Naive B cell (primary cell): ENCODE data around the gene PRSS36. TPM values are rescaled to one million over a fixed set of nuclear protein-coding genes. Genes with fewer than 3 reads are reported as not detected.
"Not testable (repeated sequence)": the region's sequence is repeated elsewhere in the genome, so short reads cannot be mapped to it uniquely, and the experiment has no call there.

Experiments
- ATAC-seq, 2 donors: fragments of 150-1000 bp; cut with Tn5 transposase; 2 replicates each; pipeline ENCODE4 v1.10.0; 2021; ENCODE audit warnings: low read depth in 2 of 2, mild to moderate bottlenecking in 2 of 2, moderate library complexity in 2 of 2
- DNase-seq: peaks from one replicate; pipeline ENCODE4 v3.0.0; 2022
- H3K27ac Mint-ChIP-seq, 6 donors: one replicate each; pipeline ENCODE4 v1.8.0; 2020 to 2022; ENCODE audit warnings: mild to moderate bottlenecking in 6 of 6, mixed read lengths in 6 of 6, moderate library complexity in 5 of 6, inconsistent platforms in 2 of 6
- H3K27me3 Mint-ChIP-seq, 3 donors: one replicate each; pipeline ENCODE4 v1.8.0; 2021 to 2022; ENCODE audit warnings: mixed read lengths in 3 of 3, mild to moderate bottlenecking in 1 of 3
- H3K36me3 Mint-ChIP-seq, 2 donors: one replicate each; pipeline ENCODE4 v1.8.0; 2020 to 2022; ENCODE audit warnings: mixed read lengths in 2 of 2, inconsistent platforms in 1 of 2, mild to moderate bottlenecking in 1 of 2
- H3K4me1 Mint-ChIP-seq, 3 donors: one replicate each; pipeline ENCODE4 v1.8.0; 2020 to 2022; ENCODE audit warnings: mixed read lengths in 3 of 3, inconsistent platforms in 1 of 3, mild to moderate bottlenecking in 1 of 3, moderate library complexity in 1 of 3
- H3K4me3 Mint-ChIP-seq, 8 donors: one replicate each; pipeline ENCODE4 v1.8.0; 2020 to 2022; ENCODE audit warnings: mild to moderate bottlenecking in 8 of 8, mixed read lengths in 8 of 8, moderate library complexity in 8 of 8, inconsistent platforms in 2 of 8
- H3K9me3 Mint-ChIP-seq, 7 donors: one replicate each; pipeline ENCODE4 v1.8.0; 2020 to 2022; ENCODE audit warnings: mixed read lengths in 7 of 7, mild to moderate bottlenecking in 5 of 7, inconsistent platforms in 2 of 7, moderate library complexity in 1 of 7
- polyA plus RNA-seq, 6 donors: library from polyadenylated mRNA; unstranded; fragments of 300-500 nt; fragmentation: Illumina TruSeq; gene quantifications; one replicate each; pipeline ENCODE4 v1.2.3, GENCODE V29; 2021; ENCODE audit warnings: low read depth in 6 of 6

The PRSS36 gene
- under 1 TPM in 4 of 6 donors, not detected in 2; 0.40 to 0.85 (median 0.64) TPM for polyA plus RNA-seq

DNA sequence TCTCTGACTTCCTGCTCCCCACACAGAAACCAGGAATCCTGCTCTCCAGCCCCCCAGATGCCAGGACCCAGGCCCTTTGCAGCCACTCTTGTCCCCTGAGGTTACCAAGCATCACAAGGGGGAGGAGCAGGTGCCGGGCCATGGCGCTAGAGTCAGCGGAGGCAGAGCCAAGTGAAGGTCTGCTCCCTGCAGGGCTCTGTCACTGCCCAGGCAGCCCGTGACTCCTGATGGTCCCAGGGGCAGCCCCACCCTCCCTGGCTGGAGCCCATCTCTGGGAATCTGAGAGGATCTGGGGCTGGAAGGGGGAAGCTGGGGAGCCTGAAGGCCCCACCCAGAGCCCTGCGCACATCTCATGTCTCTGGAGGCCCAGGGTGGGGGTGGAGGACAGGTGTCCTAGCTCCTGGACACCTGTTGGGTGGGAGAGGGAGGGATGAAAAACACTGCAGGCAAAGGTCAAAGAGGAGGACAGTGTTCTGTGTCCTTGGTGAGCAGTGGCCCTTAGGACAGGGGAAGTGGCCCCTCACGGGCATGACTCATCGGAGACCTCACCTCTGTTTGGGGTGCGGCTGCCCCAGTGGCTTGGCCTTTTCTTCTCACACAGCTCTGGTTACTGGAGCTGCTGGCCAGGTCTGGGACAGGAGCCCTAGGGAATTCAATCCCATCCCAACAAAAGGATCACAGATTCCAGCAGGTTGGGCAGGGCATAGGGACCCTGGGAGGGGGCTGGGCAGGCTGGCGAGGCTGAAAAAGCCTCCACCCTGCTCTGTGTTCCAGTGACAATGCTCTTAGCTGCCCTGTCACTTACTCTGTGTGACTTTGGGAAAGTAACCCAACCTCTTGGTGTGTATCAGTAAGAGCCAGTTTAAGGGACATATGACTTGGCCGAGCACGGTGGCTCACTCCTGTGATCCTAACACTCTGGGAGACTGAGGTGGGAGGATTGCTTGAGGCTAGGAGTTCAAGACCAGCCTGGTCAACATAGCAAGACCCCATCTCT is at the start of gene PRSS36:
Gene PRSS36 (minus strand): TSS at position 173 of the 997 bp plus-strand sequence. CDS start 31 bp downstream, at position 142.
- no peaks in the 10 kb centered on the region for H3K9me3 Mint-ChIP-seq
- DNase-seq (no peak), ATAC-seq (no peak)
- H3K36me3 Mint-ChIP-seq: no peaks in the 10 kb centered on the region
- no peaks in the 10 kb centered on the region for H3K4me1 Mint-ChIP-seq
- H3K27ac Mint-ChIP-seq: peak within 1 kb of the TSS in 2 of 6 donors; percentile 27 to 67
- H3K4me3 Mint-ChIP-seq: no peak within 1 kb of the TSS
- H3K27me3 Mint-ChIP-seq: peaks cover 13 to 35% (median 27%) of the 10 kb centered on the region in 3 donors

DNA sequence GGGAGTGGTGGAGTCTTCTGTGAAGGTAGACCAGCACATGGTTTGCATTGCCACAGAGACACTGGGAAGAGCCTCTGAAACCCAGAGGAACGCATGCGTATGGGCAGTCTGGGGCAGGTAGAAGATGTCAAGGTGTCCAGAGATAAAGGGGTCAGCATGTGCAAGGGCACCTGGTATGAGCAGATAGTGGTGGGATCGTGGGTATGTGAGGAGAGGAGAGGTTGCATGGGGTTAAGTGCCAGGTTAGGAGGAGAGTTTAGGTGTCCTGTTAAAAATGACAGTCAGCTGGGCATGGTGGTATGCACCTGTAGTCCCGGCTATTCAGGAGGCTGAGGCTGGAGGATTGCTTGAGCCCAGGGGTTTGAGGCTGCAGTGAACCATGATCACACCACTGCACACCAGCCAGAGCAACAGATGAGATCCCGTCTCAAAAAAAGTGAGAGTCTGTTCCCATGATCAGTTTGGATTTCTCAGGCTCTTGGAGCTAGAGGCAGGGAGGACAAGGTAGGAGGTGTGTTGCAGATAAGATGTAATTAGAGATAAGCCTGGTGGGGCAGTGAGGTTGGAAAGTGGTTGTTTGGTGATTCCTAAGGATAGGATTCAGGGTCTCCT is 49.7 kb upstream of the PRSS36 start:
- Mint-ChIP-seq H3K27ac (peak overlapping the region in 2 of 6 donors; percentile 7 to 86), H3K9me3 (no peaks in the 10 kb centered on the region), H3K4me1 (peaks cover 40 to 73% (median 48%) of the 10 kb centered on the region in 3 donors), H3K27me3 (no peaks in the 10 kb centered on the region), H3K4me3 (peak overlapping the region in 6 of 8 donors; percentile 2 to 95 (median 60)), H3K36me3 (no peaks in the 10 kb centered on the region)
- DNase-seq (no peak), ATAC-seq (no peak)

- H3K36me3 Mint-ChIP-seq: peaks cover 4 to 6% of the 10 kb centered on the region in 2 donors
These were observed 48.5 kb upstream of the PRSS36 start for GRCh38 chr16:31198207-31198882.

GRCh38 chr16:31196324-31197088 is 46.6 kb upstream of the PRSS36 start:
- ATAC-seq (no peak), DNase-seq (no peak)
- no peaks in the 10 kb centered on the region for H3K9me3 Mint-ChIP-seq
- peaks cover 11 to 13% of the 10 kb centered on the region in 2 donors for H3K36me3 Mint-ChIP-seq
- H3K4me1 Mint-ChIP-seq: peaks cover 37 to 68% (median 40%) of the 10 kb centered on the region in 3 donors
- no peaks in the 10 kb centered on the region for H3K27me3 Mint-ChIP-seq
- H3K27ac Mint-ChIP-seq: no peak overlapping the region
- no peak overlapping the region for H3K4me3 Mint-ChIP-seq

More at GRCh38 chr16:31198207-31198882, 48.5 kb upstream of the PRSS36 start:
- peak overlapping the region in 2 of 6 donors; percentile 28 to 43 for H3K27ac Mint-ChIP-seq
- no peak for DNase-seq
- H3K27me3 Mint-ChIP-seq: no peaks in the 10 kb centered on the region
- H3K4me1 Mint-ChIP-seq: peaks cover 39 to 67% (median 43%) of the 10 kb centered on the region in 3 donors
- ATAC-seq: no peak
- no peaks in the 10 kb centered on the region for H3K9me3 Mint-ChIP-seq
- peak overlapping the region in 1 of 8 donors; percentile 91 for H3K4me3 Mint-ChIP-seq

DNA sequence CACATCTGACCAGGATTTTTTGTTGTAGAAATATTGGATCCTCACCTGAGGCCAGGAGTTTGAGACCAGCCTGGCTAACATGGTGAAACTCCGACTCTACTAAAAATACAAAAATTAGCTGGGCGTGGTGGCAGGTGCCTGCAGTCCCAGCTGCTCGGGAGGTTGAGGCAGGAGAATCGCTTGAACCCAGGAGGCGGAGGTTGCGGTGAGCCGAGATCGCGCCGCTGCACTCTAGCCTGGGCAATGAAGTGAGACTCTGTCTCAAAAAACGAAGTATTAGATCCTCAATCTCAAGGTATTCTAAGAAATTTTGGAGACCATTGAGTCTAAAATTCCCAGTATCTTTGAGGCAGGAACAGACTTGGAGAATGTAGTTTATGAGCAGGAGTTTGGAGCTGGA is 46.0 kb upstream of the PRSS36 start:
- ATAC-seq, DNase-seq, H3K9me3 Mint-ChIP-seq, H3K27me3 Mint-ChIP-seq, H3K4me3 Mint-ChIP-seq: not testable (repeated sequence)
- peak overlapping the region in 1 of 6 donors; percentile 24 for H3K27ac Mint-ChIP-seq
- H3K4me1 Mint-ChIP-seq: peaks cover 35 to 65% (median 37%) of the 10 kb centered on the region in 3 donors
- H3K36me3 Mint-ChIP-seq: peaks cover 15 to 18% of the 10 kb centered on the region in 2 donors

GRCh38 chr16:31194898-31195297 is 45.0 kb upstream of the PRSS36 start:
- H3K27ac Mint-ChIP-seq: peak overlapping the region in 1 of 6 donors; percentile 54
- H3K27me3 Mint-ChIP-seq: no peaks in the 10 kb centered on the region
- H3K36me3 Mint-ChIP-seq: peaks cover 22 to 27% of the 10 kb centered on the region in 2 donors
- peak overlapping the region in 1 of 8 donors; percentile 55 for H3K4me3 Mint-ChIP-seq
- no peak for ATAC-seq
- no peaks in the 10 kb centered on the region for H3K9me3 Mint-ChIP-seq
- no peak for DNase-seq
- peaks cover 38 to 58% (median 39%) of the 10 kb centered on the region in 3 donors for H3K4me1 Mint-ChIP-seq

DNA sequence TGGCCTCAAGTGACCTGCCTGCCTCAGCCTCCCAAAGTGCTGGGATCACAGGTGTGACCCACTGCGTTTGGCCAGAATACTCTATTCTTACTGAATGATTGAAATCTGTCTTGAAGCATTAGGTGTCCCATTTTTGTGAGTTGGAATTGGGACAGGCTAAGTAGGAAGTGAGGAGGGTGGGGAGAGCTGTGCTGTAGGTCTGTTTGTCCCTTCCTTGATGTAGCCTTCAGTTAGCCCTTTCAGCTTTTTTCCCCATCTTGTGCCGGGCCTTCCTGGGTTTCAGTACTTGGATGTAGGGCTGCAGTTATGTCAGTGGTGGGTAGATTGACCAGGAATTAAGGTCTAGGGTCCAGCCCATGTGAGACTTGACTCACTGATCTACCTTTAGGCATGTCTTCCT is 44.0 kb upstream of the PRSS36 start:
- Mint-ChIP-seq H3K4me3 (peak overlapping the region in 1 of 8 donors; percentile 22), H3K27me3 (no peaks in the 10 kb centered on the region), H3K36me3 (peaks cover 32 to 37% of the 10 kb centered on the region in 2 donors), H3K4me1 (peaks cover 34 to 54% (median 41%) of the 10 kb centered on the region in 3 donors), H3K27ac (peak overlapping the region in 2 of 6 donors; percentile 28 to 72), H3K9me3 (no peaks in the 10 kb centered on the region)
- DNase-seq: no peak
- ATAC-seq: no peak

DNA sequence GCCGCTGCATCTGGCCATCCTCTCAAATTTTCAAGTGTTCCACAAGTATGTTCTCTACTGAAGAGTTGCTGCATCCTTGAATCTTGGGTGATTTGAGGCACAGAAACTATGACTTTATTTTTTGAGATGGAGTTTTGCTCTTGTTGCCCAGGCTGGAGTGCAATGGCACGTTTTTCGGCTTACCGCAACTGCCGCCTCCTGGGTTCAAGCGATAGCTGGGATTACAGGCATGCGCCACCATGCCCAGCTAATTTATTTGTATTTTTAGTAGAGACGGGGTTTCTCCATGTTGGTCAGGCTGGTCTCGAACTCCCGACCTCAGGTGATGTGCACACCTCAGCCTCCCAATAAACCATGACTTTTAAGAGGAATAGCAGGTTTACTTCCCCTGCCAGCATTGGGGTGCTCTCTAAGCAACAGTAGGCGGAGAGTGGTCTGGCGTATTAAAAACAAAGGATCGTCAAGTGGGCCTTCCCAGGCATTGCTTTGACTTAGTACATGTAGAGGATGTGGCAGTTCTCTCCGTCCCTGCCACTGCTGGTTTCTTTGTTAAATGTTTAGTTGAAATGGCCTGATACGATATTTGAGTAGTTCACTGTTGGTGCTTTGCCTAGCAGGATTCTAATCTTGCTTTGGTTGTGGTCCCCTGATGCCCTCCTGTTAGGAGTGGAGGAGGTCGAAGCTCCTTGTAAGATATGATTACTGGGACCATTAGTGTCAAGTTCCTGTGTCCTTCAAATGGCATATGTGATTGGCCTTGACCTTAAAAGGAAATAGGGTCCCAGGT is 43.2 kb upstream of the PRSS36 start:
- H3K4me3 Mint-ChIP-seq: no peak overlapping the region
- peak overlapping the region in 3 of 6 donors; percentile 16 to 73 (median 26) for H3K27ac Mint-ChIP-seq
- no peaks in the 10 kb centered on the region for H3K9me3 Mint-ChIP-seq
- no peaks in the 10 kb centered on the region for H3K27me3 Mint-ChIP-seq
- H3K36me3 Mint-ChIP-seq: peaks cover 39 to 40% of the 10 kb centered on the region in 2 donors
- no peak for ATAC-seq
- no peak for DNase-seq
- H3K4me1 Mint-ChIP-seq: peaks cover 30 to 50% (median 36%) of the 10 kb centered on the region in 3 donors

DNA sequence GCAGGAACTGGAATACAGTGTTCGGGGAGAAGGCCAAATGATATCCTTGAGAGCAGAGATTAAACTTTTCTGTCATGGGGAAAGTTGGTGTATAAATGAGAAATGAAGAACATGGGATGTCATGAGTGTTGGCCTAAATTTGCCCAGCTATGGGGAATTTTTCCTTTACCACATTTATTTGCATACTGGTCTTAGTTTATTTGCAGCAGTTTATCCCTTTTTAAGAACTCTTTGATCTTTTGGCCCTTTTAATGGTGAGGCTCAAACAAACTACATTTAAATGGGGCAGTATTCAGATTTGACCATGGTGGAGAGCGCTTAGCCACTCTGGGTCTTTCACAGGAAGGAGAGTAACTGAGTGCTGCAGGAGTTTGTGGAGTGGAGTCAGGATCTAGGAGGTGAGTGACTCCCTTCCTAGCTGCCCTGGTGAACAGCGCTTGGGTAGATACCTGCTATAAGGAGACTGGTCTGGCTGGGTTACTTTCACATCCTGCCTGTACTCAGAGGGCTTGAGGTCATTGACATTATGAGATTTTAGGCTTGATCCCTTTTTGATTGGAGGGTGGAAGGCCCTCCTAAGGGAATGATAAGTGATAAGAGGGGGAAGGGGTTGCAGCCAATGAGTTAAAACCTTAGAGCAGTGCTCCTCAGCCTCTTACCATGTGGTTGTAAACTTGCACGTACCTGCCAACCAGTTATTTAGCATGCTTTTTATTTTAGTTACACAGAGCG is 42.0 kb upstream of the PRSS36 start:
- Mint-ChIP-seq H3K27ac (peak overlapping the region in 3 of 6 donors; percentile 8 to 86 (median 26)), H3K36me3 (peaks cover 45% of the 10 kb centered on the region in 2 donors), H3K9me3 (no peaks in the 10 kb centered on the region), H3K27me3 (no peaks in the 10 kb centered on the region), H3K4me1 (peaks cover 36 to 42% (median 39%) of the 10 kb centered on the region in 3 donors), H3K4me3 (peak overlapping the region in 3 of 8 donors; percentile 23 to 37 (median 30))
- no peak for DNase-seq
- no peak for ATAC-seq

GRCh38 chr16:31190818-31191444 is 41.1 kb upstream of the PRSS36 start:
- Mint-ChIP-seq H3K27me3 (no peaks in the 10 kb centered on the region), H3K36me3 (peaks cover 53 to 54% of the 10 kb centered on the region in 2 donors), H3K4me1 (peaks cover 39 to 42% (median 39%) of the 10 kb centered on the region in 3 donors), H3K4me3 (no peak overlapping the region), H3K9me3 (no peaks in the 10 kb centered on the region), H3K27ac (peak overlapping the region in 4 of 6 donors; percentile 9 to 86 (median 72))
- no peak for ATAC-seq
- no peak for DNase-seq

DNA sequence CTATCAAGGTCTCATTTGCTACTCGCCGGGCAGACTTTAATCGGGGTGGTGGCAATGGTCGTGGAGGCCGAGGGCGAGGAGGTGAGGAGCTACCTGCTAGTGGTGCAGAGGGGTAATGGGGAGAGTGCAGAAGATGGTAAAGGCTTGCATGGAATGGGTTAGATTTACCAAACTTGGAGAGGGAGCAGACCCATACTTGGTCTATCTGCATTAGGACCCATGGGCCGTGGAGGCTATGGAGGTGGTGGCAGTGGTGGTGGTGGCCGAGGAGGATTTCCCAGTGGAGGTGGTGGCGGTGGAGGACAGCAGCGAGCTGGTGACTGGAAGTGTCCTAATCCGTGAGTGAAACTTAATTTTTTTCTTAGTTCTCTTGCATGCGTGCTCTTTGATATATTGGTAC is 40.2 kb upstream of the PRSS36 start:
- H3K27ac Mint-ChIP-seq: peak overlapping the region in 4 of 6 donors; percentile 29 to 89 (median 69)
- no peak for DNase-seq
- H3K9me3 Mint-ChIP-seq: no peaks in the 10 kb centered on the region
- H3K4me1 Mint-ChIP-seq: peaks cover 39 to 44% (median 42%) of the 10 kb centered on the region in 3 donors
- no peaks in the 10 kb centered on the region for H3K27me3 Mint-ChIP-seq
- no peak overlapping the region for H3K4me3 Mint-ChIP-seq
- no peak for ATAC-seq
- peaks cover 57 to 62% of the 10 kb centered on the region in 2 donors for H3K36me3 Mint-ChIP-seq
